NCI-H2196 (cell line): ENCODE results near the gene NUP98.
"Not testable (repeated sequence)": the region's sequence is repeated elsewhere in the genome, so short reads cannot be mapped to it uniquely, and the experiment has no call there.

Source experiments
- DNase-seq: peaks from one replicate; lab custom pipeline; 2025; ENCODE audit not compliant: unreplicated experiment; lab: John Stamatoyannopoulos, UW

Gene NUP98

DNA sequence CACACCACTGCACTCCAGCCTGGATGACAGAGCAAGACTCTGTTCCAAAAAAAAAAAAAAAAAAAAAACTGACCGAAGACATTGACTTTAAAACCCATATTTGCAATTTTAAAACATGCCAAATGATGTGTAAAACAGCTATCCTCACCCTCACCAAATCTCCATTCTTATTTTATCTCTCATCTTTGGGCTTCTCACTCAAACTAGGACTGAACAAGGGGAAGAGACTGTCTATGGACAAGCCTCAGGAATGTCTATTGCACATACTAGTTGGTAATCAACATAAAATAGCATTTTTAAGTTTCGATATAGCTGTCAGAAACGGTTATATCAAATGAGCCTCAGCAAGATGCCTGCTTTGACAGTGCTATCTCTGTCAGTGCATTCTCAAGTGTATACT lies 118.3 kb downstream of the NUP98 start:
- no peak for DNase-seq

DNA sequence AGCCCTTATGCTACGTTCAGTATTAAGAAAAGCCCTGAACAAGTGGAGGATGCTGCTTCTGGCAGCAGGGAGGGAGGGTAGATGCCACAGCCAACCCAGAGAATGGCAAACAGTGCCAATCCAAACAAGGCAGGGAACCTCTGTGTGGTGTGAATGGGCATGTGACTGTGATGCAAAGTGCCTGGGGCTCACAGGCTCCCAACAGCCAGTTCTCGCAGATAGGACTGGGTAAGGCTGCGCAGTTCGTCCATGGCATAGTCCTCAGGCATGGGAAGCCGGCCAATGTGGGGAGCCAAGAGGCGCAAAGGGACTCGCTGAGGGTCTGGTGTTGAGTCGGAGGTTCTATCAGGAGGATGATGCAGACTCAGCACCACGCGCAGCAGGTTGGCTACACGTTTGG lies 121.4 kb downstream of the NUP98 start:
- no peak for DNase-seq

DNA sequence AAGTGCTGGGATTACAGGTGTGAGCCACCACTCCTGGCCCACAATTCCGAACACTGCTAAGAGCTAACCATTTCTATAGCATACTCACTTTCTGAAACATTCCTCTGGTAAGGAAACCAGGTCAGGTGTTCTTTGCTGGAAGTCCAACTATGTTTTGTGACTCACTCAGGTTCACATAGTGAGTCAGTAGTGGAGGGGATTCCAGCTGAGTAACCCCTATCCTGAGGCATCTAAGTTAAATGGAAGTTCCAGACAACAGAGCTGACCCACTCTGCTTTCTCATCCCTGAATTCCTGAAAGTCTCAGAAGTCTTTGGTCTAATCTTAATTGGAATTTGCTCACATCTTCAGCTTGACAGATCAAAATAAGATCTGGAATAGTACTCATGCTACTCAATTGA lies 123.2 kb downstream of the NUP98 start:
- DNase-seq: no peak

- DNase-seq: peak; percentile 10
Measured at GRCh38 chr11:3671334-3672254, 125.8 kb downstream of the NUP98 start, which contains the start of gene CHRNA10. CHRNA10 (minus strand) TSS chr11:3671384; CDS start chr11:3671312, 72 bp downstream.

- DNase-seq: no peak
Measured at GRCh38 chr11:3669742-3670183, 127.6 kb downstream of the NUP98 start.

- no peak for DNase-seq
Measured at GRCh38 chr11:3669128-3669527, 128.2 kb downstream of the NUP98 start.

GRCh38 chr11:3667149-3668035 lies 130.0 kb downstream of the NUP98 start:
- DNase-seq: no peak

DNA sequence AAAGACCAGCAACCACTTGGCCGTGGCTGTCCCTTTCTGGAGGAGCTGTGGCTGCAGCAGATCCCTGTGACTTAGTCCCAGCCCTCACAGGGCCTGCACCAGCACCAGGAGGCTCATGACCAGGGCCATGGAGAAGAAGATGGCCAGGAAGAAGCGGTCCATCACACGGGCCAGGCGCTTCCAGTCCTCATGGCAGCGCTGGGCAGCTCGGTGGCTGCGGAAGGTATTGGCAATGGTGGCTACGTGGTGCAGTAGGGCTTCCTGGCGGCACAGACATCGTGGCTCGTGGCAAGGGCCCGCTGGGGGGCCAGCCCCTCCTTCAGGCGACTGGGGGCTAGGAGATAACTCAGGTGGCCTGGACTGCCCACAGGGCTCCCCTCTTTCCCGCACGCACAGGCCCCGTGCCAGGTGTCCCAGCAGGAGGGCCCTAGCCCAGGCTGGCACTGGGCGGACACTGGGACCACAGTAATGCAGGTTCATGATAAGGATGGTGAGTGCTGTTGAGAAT lies 131.3 kb downstream of the NUP98 start:
- no peak for DNase-seq

DNA sequence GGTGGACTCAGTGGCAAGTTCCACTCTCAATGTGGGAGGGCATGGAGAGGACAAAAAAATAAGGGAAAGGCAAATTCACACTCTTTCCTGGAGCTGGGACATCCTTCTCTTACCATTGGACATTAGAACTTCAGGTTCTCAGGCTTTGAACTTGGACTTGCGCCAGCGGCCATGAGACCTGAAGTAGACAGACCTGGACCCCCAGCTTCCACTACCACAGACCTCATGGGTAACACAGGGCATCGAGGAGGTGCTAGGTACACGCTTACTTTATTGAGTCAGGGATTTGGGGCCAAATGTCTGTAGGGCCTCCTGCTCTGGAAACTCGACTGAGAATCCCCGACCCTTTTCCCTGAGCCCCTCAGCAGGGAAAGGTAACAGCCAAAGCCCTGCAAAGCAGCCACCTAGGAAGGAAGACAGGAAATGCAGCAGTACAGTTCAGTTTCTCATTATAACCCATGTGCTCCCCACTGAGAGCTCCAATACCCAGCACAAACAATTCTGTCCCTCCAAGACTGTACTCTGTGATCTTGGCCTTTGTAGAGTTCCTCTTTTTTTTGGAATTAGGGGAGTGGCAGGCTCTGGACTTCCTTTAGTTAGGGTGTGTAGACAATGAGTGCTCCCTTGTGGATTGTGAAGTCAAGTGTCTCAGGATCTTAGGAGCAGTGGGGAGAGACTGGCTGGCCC lies 131.9 kb downstream of the NUP98 start:
- no peak for DNase-seq

- no peak for DNase-seq
Measured at GRCh38 chr11:3664032-3664630, 133.2 kb downstream of the NUP98 start.

DNA sequence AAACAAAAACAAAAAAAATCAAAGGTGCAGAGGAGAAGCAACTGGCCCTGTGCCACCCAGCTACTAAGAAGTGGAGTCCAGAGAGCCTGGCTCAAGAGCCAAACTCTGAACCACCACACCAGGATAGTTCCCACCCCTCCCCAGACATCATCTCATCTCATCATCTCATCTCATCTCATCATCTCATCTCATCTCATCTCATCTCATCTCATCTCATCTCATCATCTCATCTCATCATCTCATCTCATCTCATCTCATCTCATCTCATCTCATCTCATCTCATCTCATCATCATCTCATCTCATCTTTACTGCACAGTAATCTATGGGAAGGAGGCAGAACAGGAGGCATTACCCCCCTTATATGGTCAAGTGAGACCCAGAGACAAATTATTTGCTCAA lies 134.5 kb downstream of the NUP98 start:
- no peak for DNase-seq

- no peak for DNase-seq
Measured at GRCh38 chr11:3660960-3661359, 136.4 kb downstream of the NUP98 start.

- DNase-seq: peak; percentile 67
Measured at GRCh38 chr11:3659595-3660515, 137.5 kb downstream of the NUP98 start.

- no peak for DNase-seq
Measured at GRCh38 chr11:3658252-3658651, 139.1 kb downstream of the NUP98 start.

GRCh38 chr11:3657331-3657730 lies 140.0 kb downstream of the NUP98 start:
- not testable (repeated sequence) for DNase-seq

GRCh38 chr11:3655547-3655946 lies 141.8 kb downstream of the NUP98 start:
- DNase-seq: no peak

- DNase-seq: not testable (repeated sequence)
Measured at GRCh38 chr11:3652514-3652913, 144.8 kb downstream of the NUP98 start.

DNA sequence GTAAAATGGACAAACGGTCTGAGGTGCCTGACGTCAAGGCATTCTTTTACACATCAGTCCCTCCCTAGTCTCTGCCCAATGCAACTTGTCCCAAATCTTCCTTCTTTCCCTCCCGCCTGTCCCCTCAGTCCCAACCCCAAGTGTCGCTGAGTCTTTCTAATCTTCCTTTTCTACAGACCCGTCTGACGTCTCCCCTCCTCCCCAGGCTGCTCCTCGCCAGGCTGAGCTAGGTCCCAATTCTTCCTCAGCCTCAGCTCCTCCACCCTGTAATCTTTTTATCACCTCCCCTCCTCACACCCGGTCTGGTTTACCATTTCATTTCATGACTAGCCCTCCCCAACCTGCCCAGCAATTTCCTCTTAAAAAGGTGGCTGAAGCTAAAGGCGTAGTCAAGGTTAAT lies 148.0 kb downstream of the NUP98 start:
- not testable (repeated sequence) for DNase-seq

- not testable (repeated sequence) for DNase-seq
Measured at GRCh38 chr11:3648843-3649242, 148.5 kb downstream of the NUP98 start.
